ENCODE data around the gene SNED1.

The SNED1 gene

DNA sequence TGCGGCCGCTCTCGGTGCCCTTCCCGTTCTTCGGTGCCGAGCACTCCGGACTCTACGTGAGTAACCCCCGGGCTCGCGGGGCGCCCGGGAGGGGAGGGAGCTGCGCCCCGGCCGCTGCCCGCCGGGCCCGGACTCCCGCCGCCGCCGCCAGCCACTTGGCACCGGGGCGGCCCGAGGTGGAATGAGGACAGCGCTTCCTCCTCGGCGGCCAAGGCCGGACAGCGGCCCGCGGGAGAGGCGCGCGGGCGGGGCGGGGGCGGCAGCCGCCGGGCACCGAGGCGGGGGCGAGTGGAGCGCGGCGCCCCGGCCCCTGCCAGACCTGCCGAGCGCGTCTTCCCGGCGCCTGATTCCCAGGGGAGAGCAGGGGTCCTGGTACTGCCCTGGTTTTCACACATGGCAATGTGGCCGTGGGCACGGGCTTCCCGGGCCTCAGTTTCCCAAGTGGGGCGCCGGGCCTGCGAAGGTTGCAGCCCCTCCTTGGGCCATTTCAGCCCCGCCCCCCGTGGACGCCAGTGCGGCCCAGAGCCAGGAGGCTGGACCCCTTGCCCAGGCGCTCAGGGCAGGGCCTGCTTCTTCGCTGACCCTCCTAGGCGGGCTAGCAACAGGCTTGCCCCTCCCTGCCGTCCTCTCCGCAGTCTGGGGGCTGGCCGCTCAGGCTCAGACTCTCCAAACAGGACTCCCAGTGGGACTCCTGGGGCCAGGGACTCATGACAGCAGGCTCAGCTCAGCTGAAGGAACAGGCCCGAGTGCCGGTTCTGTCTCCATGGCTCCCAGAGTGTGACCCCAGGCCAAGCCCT lies 775 bp downstream of the SNED1 start:
- Histone ChIP-seq H3K9ac (ENCODE audit: low read depth, low read length) (no peak overlapping the region), H3K4me3 (ENCODE audit: low read length) (peak overlapping the region; percentile 60; the same call in 1 of the 2 replicates)

GRCh38 chr2:240999873-241000541 lies 1.6 kb downstream of the SNED1 start:
- Histone ChIP-seq H3K27ac (ENCODE audit: low read length) (no peak overlapping the region), H3K4me1 (ENCODE audit: insufficient read depth, low read length) (no peaks in the 10 kb centered on the region), H3K4me3 (ENCODE audit: low read length) (no peak overlapping the region), H3K9me3 (ENCODE audit: insufficient read depth, low read depth, low read length) (peaks cover 14% of the 10 kb centered on the region), H3K9ac (ENCODE audit: low read depth, low read length) (no peak overlapping the region), H3K27me3 (ENCODE audit: insufficient read depth, low read length) (peaks cover 42% of the 10 kb centered on the region), H3K36me3 (ENCODE audit: insufficient read depth, low read depth, low read length) (no peaks in the 10 kb centered on the region)

More for the DNA sequence above, 775 bp downstream of the SNED1 start:
- Histone ChIP-seq H3K27me3 (ENCODE audit: insufficient read depth, low read length) (peaks cover 42% of the 10 kb centered on the region), H3K36me3 (ENCODE audit: insufficient read depth, low read depth, low read length) (no peaks in the 10 kb centered on the region), H3K9me3 (ENCODE audit: insufficient read depth, low read depth, low read length) (peaks cover 10% of the 10 kb centered on the region), H3K4me1 (ENCODE audit: insufficient read depth, low read length) (no peaks in the 10 kb centered on the region), H3K27ac (ENCODE audit: low read length) (no peak overlapping the region)

DNA sequence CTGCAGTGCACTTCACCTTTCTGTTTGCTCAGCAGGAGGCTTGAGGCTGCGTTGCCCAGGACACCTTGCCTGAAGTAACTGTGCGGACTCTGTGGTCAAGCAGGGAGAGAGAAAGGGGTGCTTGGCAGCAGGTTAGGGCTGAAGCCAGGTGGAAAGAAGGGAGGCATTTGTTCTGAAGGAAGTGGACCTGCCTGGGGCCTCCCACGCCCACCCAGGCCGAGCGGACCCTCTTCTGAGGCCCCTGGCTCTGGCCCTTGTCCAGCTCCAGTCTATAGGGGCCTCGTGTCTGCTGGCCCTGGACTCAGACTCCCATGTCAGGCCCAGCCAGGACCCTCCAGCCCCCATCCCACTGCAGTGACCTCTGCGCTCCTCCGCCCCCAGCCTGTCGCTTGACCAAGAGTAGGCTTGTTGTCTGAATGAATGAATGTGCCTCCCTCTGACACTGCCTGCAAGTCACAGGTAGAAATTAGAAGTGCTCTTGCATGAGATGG lies 2.5 kb downstream of the SNED1 start:
- Histone ChIP-seq H3K4me3 (ENCODE audit: low read length) (no peak overlapping the region), H3K9me3 (ENCODE audit: insufficient read depth, low read depth, low read length) (peaks cover 20% of the 10 kb centered on the region), H3K27ac (ENCODE audit: low read length) (no peak overlapping the region), H3K36me3 (ENCODE audit: insufficient read depth, low read depth, low read length) (no peaks in the 10 kb centered on the region), H3K4me1 (ENCODE audit: insufficient read depth, low read length) (no peaks in the 10 kb centered on the region), H3K9ac (ENCODE audit: low read depth, low read length) (no peak overlapping the region), H3K27me3 (ENCODE audit: insufficient read depth, low read length) (peaks cover 42% of the 10 kb centered on the region)

- no peaks in the 10 kb centered on the region for H3K36me3 ChIP-seq (ENCODE audit: insufficient read depth, low read depth, low read length)
- H3K27ac ChIP-seq (ENCODE audit: low read length) = no peak overlapping the region
- peaks cover 42% of the 10 kb centered on the region for H3K27me3 ChIP-seq (ENCODE audit: insufficient read depth, low read length)
- H3K4me1 ChIP-seq (ENCODE audit: insufficient read depth, low read length) = no peaks in the 10 kb centered on the region
- no peak overlapping the region for H3K9ac ChIP-seq (ENCODE audit: low read depth, low read length)
- peaks cover 27% of the 10 kb centered on the region for H3K9me3 ChIP-seq (ENCODE audit: insufficient read depth, low read depth, low read length)
- no peak overlapping the region for H3K4me3 ChIP-seq (ENCODE audit: low read length)
Observed at GRCh38 chr2:241001413-241002274, 3.2 kb downstream of the SNED1 start.

GRCh38 chr2:241002275-241003046 lies 4.0 kb downstream of the SNED1 start:
- H3K9ac ChIP-seq (ENCODE audit: low read depth, low read length) = no peak overlapping the region
- peaks cover 27% of the 10 kb centered on the region for H3K9me3 ChIP-seq (ENCODE audit: insufficient read depth, low read depth, low read length)
- H3K27me3 ChIP-seq (ENCODE audit: insufficient read depth, low read length) = peaks cover 35% of the 10 kb centered on the region
- H3K4me1 ChIP-seq (ENCODE audit: insufficient read depth, low read length) = no peaks in the 10 kb centered on the region
- no peak overlapping the region for H3K27ac ChIP-seq (ENCODE audit: low read length)
- no peak overlapping the region for H3K4me3 ChIP-seq (ENCODE audit: low read length)
- H3K36me3 ChIP-seq (ENCODE audit: insufficient read depth, low read depth, low read length) = no peaks in the 10 kb centered on the region

- Histone ChIP-seq H3K4me1 (ENCODE audit: insufficient read depth, low read length) (no peaks in the 10 kb centered on the region), H3K9ac (ENCODE audit: low read depth, low read length) (no peak overlapping the region), H3K9me3 (ENCODE audit: insufficient read depth, low read depth, low read length) (peaks cover 27% of the 10 kb centered on the region), H3K36me3 (ENCODE audit: insufficient read depth, low read depth, low read length) (no peaks in the 10 kb centered on the region), H3K4me3 (ENCODE audit: low read length) (no peak overlapping the region), H3K27ac (ENCODE audit: low read length) (no peak overlapping the region), H3K27me3 (ENCODE audit: insufficient read depth, low read length) (peaks cover 30% of the 10 kb centered on the region)
Observed at GRCh38 chr2:241003047-241003360, 4.6 kb downstream of the SNED1 start.

DNA sequence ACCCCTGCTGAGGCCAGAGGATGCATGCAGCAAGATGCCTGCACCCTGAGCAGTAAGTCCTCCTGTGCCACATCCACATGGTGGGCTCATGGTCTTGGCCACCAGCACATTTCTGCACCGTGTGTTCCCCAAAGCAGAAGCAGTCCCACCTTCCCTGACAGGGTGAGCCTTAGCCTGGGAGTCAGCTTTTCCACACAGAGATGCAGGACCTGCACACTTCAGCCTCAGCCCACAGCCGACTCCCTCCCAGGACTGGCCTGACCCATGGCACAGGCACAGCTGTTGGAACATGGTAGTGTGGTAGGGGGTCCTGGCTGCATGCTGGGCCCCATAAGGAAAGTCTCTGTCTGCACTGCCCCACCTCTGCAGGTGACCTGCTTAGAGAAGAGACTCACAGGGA lies 5.0 kb downstream of the SNED1 start:
- Histone ChIP-seq H3K27me3 (ENCODE audit: insufficient read depth, low read length) (peaks cover 29% of the 10 kb centered on the region), H3K9me3 (ENCODE audit: insufficient read depth, low read depth, low read length) (peaks cover 27% of the 10 kb centered on the region), H3K27ac (ENCODE audit: low read length) (no peak overlapping the region), H3K36me3 (ENCODE audit: insufficient read depth, low read depth, low read length) (no peaks in the 10 kb centered on the region), H3K4me1 (ENCODE audit: insufficient read depth, low read length) (no peaks in the 10 kb centered on the region), H3K4me3 (ENCODE audit: low read length) (no peak overlapping the region), H3K9ac (ENCODE audit: low read depth, low read length) (no peak overlapping the region)

DNA sequence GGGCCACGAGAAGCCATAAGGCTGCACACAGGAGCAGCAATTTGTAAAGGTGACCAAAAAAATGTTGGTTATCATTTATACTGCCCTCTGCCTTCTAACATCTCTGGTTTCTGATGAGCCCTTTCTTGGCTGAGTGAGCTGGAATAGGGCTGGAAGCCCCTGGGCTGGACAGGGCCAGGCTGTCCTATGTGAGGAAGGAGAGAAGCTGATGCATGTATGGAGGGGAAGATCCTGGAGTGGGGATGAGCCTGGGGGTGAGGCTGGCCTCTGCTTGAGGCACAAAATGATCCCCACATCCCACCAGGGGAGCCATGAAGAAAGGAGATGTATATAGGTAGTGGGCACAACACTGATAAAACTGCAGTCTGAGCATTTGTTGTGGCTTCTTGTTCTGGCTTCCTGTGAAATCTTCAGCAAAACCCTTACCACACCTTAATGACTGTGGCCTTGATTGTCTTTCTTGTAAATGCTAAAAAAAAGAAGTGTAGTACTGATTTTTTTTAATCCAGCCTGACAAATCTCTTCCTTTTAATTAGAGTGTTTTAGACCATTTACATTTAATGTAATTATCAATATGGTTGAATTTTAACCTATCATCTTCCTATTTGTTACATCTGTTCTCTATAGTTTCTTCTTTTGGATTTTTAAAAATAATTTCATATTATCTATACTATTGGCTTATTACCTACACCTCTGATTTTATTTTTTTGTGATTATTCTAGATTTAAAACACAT lies 5.6 kb downstream of the SNED1 start:
- H3K9me3 ChIP-seq (ENCODE audit: insufficient read depth, low read depth, low read length) = peaks cover 27% of the 10 kb centered on the region
- H3K4me3 ChIP-seq (ENCODE audit: low read length) = no peak overlapping the region
- H3K36me3 ChIP-seq (ENCODE audit: insufficient read depth, low read depth, low read length) = no peaks in the 10 kb centered on the region
- H3K27ac ChIP-seq (ENCODE audit: low read length) = no peak overlapping the region
- H3K9ac ChIP-seq (ENCODE audit: low read depth, low read length) = no peak overlapping the region
- H3K4me1 ChIP-seq (ENCODE audit: insufficient read depth, low read length) = no peaks in the 10 kb centered on the region
- H3K27me3 ChIP-seq (ENCODE audit: insufficient read depth, low read length) = peaks cover 29% of the 10 kb centered on the region

GRCh38 chr2:241005569-241005968 lies 7.2 kb downstream of the SNED1 start:
- Histone ChIP-seq H3K27me3 (ENCODE audit: insufficient read depth, low read length) (peaks cover 14% of the 10 kb centered on the region), H3K4me1 (ENCODE audit: insufficient read depth, low read length) (peaks cover 13% of the 10 kb centered on the region), H3K27ac (ENCODE audit: low read length) (no peak overlapping the region), H3K36me3 (ENCODE audit: insufficient read depth, low read depth, low read length) (no peaks in the 10 kb centered on the region), H3K9me3 (ENCODE audit: insufficient read depth, low read depth, low read length) (peaks cover 27% of the 10 kb centered on the region), H3K9ac (ENCODE audit: low read depth, low read length) (no peak overlapping the region), H3K4me3 (ENCODE audit: low read length) (no peak overlapping the region)

- peaks cover 6% of the 10 kb centered on the region; the same call in 1 of the 2 replicates for H3K27me3 ChIP-seq (ENCODE audit: insufficient read depth, low read length)
- H3K27ac ChIP-seq (ENCODE audit: low read length) = no peak overlapping the region
- no peak overlapping the region for H3K4me3 ChIP-seq (ENCODE audit: low read length)
- no peak overlapping the region for H3K9ac ChIP-seq (ENCODE audit: low read depth, low read length)
- H3K4me1 ChIP-seq (ENCODE audit: insufficient read depth, low read length) = peaks cover 15% of the 10 kb centered on the region
- H3K9me3 ChIP-seq (ENCODE audit: insufficient read depth, low read depth, low read length) = peaks cover 27% of the 10 kb centered on the region
- H3K36me3 ChIP-seq (ENCODE audit: insufficient read depth, low read depth, low read length) = no peaks in the 10 kb centered on the region
Observed at GRCh38 chr2:241006412-241006811, 8.0 kb downstream of the SNED1 start.
